Erythroblast (primary cell): ENCODE measurements around the gene BST2.

Source experiments
- GATA1 ChIP-seq: IDR thresholded peaks from 2 replicates; pipeline ENCODE4 v1.6.1; 2011; ENCODE audit warnings: low read depth, mild to moderate bottlenecking, control low read depth, low read length, moderate library complexity
- POLR2A ChIP-seq: IDR thresholded peaks from 2 replicates; pipeline ENCODE4 v1.6.1; 2011; ENCODE audit warnings: mild to moderate bottlenecking, low read length

- TF ChIP-seq POLR2A (no peak), GATA1 (no peak)
Observed at GRCh38 chr19:17431417-17431816, 26.0 kb upstream of the BST2 start.
